Measurements from ENCODE around the gene CA9. TPM values are rescaled to one million over a fixed set of nuclear protein-coding genes. Genes with fewer than 3 reads are reported as not detected.

CA9 gene
- total and polyA plus RNA-seq, 9 of the 15 experiments (the other 6 are each of a cell fraction or from before 2014, with no cell fraction given), result 0.15 to 10.6 (median 0.60) TPM; not detected in 4

- TF ChIP-seq ETS1 (conservative IDR thresholded peaks at IDR 0.05; ENCODE audit: control insufficient read depth, low read depth, low read length) (0 out of 2 replicates have a peak, but pooled peaks have one; percentile 20), BDP1 (IDR thresholded peaks at IDR 0.05; ENCODE audit: insufficient read depth, insufficient read length) (no peak), PTBP1 (IDR thresholded peaks at IDR 0.05; ENCODE audit: low read depth, low read length) (no peak), MGA (IDR thresholded peaks at IDR 0.05) (0 out of 2 replicates have a peak, but pooled peaks have one; percentile 33), HDAC1 (IDR thresholded peaks at IDR 0.05) (0 out of 4 replicates have a peak, but pooled peaks of 1 of the 2 experiments have one; percentile 22), POLR2A (conservative IDR thresholded peaks at IDR 0.05) (peak; percentile 73), ZNF175 (CRISPR knock-in tag; IDR thresholded peaks at IDR 0.05; ENCODE audit: low read depth) (0 out of 2 replicates have a peak, but pooled peaks have one; percentile 25), PHF8 (IDR thresholded peaks at IDR 0.05; ENCODE audit: borderline replicate concordance, low read length) (peak; percentile 58; the same call in 1 of the 2 replicates), TCF7L2 (IDR thresholded peaks at IDR 0.05; ENCODE audit: low read depth, low read length) (no peak)
These were observed 17.0 kb downstream of the CA9 start (continued) for GRCh38 chr9:35690614-35691333.

All from K562 (cell line).